Bladder microvascular endothelial cell (primary cell): Measurements from ENCODE around the gene CYP4F3. TPM values are rescaled to one million over a fixed set of nuclear protein-coding genes. Genes with fewer than 3 reads are reported as not detected.

Experiments used
- total RNA-seq: library from RNA; depleted of rRNA; stranded (reverse); fragments of >200 nt; gene quantifications from 2 replicates; pipeline ENCODE4 v1.2.3, GENCODE V29; 2014

Gene CYP4F3
- total RNA-seq = not detected in 2 replicates

GRCh38 chr19:15640294-15640903 is at the start of gene CYP4F3:
CYP4F3 (plus strand) TSS chr19:15640897; CDS start chr19:15641416, 519 bp downstream.

GRCh38 chr19:15614507-15615379 is 26.0 kb upstream of the CYP4F3 start, which contains the start of gene CYP4F8:
CYP4F8 (plus strand) TSS chr19:15615218; CDS start chr19:15615617, 399 bp downstream.

GRCh38 chr19:15672580-15673175 is 32.0 kb downstream of the CYP4F3 start, which contains the start of gene CYP4F12:
CYP4F12 (plus strand) TSS chr19:15673087; CDS start chr19:15673530, 443 bp downstream.

Other genes starting within 250 kb of the CYP4F3 start
- gene AKAP8L, start 221.9 kb upstream of the CYP4F3 start, total RNA-seq = 37.1 and 90.4 TPM in 2 replicates
- 5.7 and 9.9 TPM in 2 replicates for gene WIZ, start 190.9 kb upstream of the CYP4F3 start, total RNA-seq
- 6.3 and 8.2 TPM in 2 replicates for gene RASAL3, start 176.4 kb upstream of the CYP4F3 start, total RNA-seq
- not detected in 2 replicates for gene PGLYRP2, start 161.4 kb upstream of the CYP4F3 start, total RNA-seq
- not detected in 2 replicates for gene CYP4F22, start 132.4 kb upstream of the CYP4F3 start, total RNA-seq
- gene CYP4F8, start 25.7 kb upstream of the CYP4F3 start, total RNA-seq = not detected in 2 replicates
- gene CYP4F12, start 32.2 kb downstream of the CYP4F3 start, total RNA-seq = not detected in 2 replicates
- not detected in 2 replicates for gene OR10H2, start 87.1 kb downstream of the CYP4F3 start, total RNA-seq
- gene OR10H3, start 97.1 kb downstream of the CYP4F3 start, total RNA-seq = not detected in 2 replicates
- gene OR10H5, start 146.8 kb downstream of the CYP4F3 start, total RNA-seq = not detected in 2 replicates
- not detected in 2 replicates for gene OR10H1, start 174.8 kb downstream of the CYP4F3 start, total RNA-seq